Activated CD4-positive, alpha-beta T cell treated with anti-CD3 and anti-CD28 coated beads, Interleukin-2, amount 50 U/mL, for 24 hours (primary cell): ENCODE measurements around the gene STAG3.
"Not testable (repeated sequence)": the region's sequence is repeated elsewhere in the genome, so short reads cannot be mapped to it uniquely, and the experiment has no call there.

Source experiments
- DNase-seq, 2 donors: peaks; one replicate each; pipeline ENCODE4 v3.0.0-alpha.2; 2020; ENCODE audit warnings: low read depth in 1 of 2, low spot score in 1 of 2

STAG3 gene

DNA sequence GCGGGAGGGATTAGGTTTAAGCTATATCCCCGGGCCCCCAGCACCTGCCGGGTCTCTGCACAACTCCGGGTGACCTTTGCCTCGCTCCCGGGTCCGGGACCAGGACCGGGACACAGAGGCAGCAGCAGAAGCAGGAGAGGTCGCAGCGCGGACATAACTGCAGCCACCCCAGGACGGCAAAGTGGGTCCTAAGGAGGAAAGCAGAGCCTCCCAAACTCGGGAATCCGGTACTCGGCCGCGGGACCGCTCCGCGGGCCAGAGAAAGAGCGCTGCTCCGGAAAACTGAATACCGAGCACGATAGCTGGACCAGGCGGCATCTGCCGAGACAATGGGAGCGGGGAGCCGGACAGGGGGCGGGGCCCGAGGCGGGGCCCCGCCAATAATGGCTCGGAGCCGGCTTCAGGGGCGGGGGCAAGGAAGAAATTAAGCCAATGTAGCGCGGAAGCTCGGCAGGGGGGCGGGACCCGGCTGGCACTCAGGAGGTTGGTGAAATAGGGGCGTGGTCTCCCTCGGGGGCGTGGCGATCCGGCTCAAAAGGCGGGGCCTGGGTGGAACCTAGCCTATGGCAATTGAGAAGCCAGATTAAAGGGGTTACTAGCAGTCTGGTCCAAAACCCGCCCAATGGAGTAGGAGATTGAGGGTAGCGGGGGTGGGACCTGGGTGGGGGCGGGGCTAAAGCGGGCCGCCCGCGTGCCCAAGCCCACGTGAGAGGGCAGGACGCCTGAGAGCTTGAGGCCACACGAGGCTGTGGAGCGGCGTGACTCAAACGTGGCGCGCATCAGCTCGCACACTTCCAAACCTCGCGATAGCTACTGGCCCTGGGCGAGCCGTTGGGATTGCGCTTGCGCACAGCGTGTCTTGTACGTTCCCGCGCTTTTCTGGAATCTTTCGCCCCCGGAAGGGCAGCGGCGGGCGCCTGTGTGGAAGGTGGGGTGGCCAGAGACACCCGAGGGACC lies at the start of gene STAG3, which contains the start of gene GPC2:
TSS of gene STAG3 (plus strand) at position 874 of the 957 bp plus-strand sequence. CDS start 2,639 bp downstream, outside the sequence.
TSS of gene GPC2 (minus strand) at position 337 of the 957 bp plus-strand sequence. CDS start at position 155, 182 bp downstream.
- DNase-seq, result peak; percentile 97 to 98

- DNase-seq, result no peak
Observed at GRCh38 chr7:100128637-100128963, 49.1 kb upstream of the STAG3 start.

DNA sequence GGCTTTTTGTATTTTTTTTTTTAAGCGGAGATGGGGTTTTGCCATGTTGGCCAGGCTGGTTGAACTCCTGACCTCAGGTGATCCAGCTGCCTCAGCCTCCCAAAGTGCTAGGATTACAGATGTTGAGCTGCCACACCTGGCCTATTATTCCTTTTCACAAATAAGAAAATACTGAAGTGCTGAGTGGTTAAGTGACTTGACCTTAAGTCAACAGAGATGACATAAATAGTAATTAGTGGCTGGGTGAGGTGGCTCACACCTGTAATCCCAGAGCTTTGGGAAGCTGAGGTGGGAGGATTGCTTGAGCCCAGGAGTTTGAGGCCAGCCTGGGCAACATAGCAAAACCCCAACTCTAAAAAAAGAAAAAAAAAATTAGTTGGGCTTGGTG lies 47.5 kb upstream of the STAG3 start:
- DNase-seq, result not testable (repeated sequence)

DNA sequence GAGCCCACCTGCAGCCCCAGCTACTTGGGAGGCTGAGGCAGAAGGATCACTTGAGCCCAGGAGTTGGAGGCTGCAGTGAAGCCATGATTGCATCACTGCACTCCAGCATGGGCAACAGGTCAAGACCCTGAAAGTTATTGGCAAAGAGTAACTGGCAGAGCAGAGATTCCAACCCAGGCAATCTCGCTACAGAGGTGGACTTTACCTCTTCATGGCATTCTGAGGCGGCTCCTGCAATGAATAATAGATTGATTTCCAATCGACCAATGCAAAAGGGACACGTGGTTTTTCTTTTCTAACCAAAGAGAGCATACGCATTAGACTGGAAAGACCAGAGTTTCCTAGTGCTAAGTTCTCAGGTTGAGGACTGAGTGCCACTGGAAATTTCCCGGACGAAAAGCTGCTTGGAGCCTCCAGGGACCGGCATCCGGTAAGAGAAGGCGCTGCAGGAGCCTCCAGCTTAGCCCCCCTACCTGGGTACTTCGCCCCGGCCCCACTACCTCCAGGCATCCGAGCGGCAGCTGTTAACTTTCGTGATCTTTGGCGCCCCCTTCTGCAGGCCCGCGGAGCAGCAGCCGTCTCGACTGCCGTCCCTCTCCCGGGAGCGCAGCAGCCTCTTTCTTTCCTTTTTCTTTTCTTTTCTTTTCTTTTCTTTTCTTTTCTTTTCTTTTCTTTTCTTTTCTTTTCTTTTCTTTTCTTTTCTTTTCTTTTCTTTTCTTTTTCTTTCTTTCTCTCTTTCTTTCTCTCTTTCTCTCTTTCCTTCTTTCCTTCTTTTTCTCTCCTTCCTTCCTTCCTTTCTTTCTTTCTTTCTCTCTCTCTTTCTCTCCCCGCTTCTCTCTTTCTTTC lies 46.9 kb upstream of the STAG3 start:
- peak; percentile 72 to 74 for DNase-seq

DNA sequence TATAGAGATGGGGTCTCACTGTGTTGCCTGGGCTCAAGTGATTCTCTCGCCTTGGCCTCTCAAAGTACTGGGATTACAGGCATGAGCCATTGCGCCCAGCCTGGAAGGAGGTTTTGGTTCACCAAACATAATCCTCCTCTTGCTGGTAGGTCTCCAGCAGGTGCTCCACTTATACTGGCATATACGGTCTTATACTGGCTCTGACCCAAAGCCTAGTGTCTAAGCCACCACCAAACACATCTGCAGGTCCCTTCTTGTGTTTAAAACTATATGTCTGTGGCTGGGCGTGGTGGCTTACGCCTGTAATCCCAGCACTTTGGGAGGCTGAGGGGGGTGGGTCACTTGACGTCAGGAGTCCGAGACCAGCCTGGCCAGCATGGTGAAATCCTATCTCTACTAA lies 45.6 kb upstream of the STAG3 start:
- no peak for DNase-seq

DNA sequence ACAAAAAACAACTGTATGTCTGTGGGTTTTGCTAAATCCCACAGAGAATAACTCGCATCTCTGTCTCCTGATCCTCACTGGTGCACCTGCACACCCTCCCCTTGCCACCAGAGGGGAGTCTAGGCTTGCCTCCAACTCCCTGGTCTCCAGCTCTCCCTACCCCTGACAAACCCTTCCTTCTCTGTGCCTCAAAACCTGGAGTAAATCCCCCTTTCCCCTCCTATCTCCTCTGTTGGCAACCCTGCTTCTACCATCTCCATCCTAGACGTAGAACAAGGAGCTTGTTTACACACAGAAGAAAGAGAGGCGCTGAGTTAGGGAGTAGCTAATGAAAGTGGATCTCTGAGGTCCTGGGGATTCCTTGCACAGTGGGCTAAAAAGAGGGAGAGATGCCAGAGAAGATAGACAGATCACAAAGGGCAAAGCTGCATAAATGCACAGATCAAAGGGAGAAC lies 45.0 kb upstream of the STAG3 start:
- peak in 1 of 2 donors; percentile 30 for DNase-seq

DNA sequence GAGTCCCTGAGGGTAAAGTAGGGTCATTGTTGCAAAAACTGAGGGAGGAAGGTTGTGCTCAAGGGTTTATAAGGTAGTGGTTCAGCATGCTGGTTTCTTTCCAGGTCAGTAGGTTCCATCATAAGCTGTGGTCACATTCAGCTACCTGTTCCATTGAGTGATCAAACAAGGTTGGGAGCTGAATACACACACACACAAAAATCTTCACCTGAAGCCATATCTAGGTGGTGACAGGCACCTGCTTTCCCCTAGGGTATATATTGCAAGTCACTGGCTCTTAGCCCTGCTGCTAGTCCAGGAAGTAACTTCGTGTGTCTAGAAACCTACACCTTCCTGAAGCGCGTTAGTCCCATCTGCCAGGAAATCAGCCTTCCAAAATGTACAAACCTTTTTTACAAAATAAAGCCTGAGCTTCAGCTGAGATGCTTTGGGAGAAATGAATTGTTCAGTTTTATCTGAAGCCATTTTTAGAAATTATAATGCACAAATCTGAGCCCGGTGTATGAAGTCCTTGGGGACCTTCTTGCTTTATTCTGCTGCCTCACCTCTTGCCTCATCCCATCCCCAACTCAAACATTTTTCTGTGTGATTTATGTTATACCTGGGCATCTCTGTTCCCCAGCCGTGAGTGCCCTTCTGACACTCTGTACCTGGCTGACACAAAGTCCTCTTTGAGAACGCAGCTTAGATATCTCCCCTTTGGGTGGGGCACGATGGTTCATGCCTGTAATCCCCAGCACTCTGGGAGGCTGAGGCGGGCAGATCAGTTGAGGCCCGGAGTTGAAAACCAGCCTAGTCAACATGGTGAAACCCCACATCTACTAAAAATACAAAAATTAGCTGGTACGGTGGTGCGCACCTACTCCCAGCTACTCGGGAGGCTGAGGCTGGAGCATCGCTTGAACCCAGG lies 39.6 kb upstream of the STAG3 start:
- no peak for DNase-seq

DNA sequence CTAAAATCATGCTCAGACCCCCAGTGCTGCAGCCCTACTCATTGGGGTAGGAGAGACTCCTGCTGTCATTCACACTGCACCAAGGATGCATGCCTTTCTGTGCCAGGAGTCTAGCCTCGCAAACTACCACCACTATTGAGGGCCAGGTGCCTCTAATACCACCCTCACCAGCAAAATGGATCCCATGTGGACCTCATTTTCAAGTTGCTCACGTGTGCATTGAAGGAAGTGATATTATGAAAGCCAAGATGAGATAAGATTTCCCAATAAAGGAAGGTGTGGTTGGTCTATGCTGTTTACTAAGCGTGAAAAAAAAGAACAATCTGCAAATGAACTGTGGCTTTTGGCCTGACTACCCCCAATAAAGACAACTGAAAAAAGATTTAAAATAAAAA lies 36.2 kb upstream of the STAG3 start:
- no peak for DNase-seq

DNA sequence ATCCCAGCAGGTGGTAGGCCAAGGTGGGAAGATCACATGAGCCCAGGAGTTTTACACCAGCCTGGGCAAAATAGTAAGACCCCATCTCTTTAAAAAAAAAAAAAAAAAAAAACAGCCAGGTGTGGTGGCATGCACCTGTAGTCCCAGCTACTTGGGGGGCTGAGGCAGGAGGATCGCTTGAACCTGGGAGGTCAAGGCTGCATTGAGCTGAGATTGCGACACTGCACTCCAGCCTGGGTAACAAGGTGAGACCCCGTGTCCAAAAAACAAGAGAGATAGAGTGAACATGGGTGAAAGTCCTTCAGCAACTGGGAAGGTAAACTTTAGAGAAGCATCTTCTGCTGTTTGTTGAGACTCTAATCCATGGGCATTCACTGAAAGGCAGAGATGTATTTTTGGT lies 35.3 kb upstream of the STAG3 start:
- DNase-seq, result no peak

GRCh38 chr7:100146350-100146749 lies 31.4 kb upstream of the STAG3 start:
- not testable (repeated sequence) for DNase-seq

DNA sequence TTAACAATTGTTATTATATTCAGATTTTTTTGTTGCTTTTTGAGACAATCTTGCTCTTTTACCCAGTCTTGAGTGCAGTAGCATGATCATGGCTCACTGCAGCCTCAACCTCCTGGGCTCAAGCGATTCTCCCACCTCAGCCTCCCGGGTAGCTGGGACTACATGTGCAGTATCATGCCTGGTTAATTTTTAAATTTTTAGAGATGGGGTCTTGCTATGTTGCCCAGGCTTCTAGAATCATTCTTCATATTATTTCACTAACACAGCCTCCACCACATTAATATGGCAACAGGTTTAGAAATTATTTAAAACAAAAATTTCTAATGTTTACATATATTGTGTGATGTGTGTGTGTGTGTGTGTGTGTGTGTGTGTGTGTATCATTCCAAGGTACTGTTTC lies 30.4 kb upstream of the STAG3 start:
- no peak for DNase-seq

DNA sequence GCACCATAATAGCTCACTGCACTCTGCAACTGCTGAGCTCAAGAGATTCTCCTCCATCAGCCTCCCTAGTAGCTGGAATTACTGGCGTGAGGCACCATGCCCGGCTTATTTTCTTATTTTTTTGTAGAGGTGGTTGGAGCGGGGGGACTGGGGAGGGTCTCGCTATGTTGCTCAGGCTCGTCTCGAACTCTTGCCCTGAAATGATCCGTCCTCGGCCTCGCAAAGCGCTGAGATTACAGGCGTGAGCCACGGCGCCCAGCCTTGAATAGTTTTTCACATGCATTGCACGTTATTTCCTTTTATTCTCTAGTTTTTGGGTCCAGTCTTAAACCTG lies 29.5 kb upstream of the STAG3 start:
- no peak for DNase-seq

GRCh38 chr7:100148559-100149328 lies 29.0 kb upstream of the STAG3 start, which contains the start of gene LAMTOR4:
Gene LAMTOR4 (plus strand): TSS chr7:100148918. CDS start chr7:100148973, 55 bp downstream.
- peak; percentile 88 to 98 for DNase-seq

- no peak for DNase-seq
Observed at GRCh38 chr7:100152404-100152803, 25.3 kb upstream of the STAG3 start.

DNA sequence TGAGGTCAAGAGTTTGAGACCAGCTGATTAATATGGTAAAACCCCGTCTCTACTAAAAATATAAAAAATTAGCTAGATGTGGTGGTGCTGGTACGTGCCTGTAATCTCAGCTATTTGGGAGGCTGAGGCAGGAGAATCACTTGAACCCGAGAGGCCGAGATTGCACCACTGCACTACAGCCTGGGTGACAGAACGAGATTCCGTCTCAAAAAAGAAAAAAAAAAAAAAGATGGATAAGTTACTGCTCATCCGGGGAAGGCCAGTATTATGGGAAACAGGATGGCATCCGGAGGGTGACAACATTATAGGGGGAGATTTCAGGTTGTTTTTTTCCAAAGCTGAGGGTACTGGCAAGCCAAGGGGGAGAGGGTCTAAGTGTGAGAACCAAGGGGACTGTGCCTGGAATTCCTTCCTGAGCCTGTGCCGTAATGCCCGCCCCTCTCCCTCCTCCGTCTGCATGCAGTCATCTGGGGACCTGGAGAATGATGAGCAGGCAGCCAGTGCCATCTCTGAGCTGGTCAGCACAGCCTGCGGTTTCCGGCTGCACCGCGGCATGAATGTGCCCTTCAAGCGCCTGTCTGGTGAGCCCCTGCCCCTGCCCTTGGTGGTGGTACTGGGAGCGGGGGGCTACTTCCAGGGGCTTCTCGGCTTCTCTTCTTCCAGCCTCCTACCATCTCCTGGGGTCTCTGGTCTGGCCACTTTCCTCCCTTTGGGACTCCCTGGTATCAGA lies 24.6 kb upstream of the STAG3 start:
- no peak for DNase-seq

GRCh38 chr7:100153708-100154535 lies 23.8 kb upstream of the STAG3 start:
- no peak for DNase-seq

DNA sequence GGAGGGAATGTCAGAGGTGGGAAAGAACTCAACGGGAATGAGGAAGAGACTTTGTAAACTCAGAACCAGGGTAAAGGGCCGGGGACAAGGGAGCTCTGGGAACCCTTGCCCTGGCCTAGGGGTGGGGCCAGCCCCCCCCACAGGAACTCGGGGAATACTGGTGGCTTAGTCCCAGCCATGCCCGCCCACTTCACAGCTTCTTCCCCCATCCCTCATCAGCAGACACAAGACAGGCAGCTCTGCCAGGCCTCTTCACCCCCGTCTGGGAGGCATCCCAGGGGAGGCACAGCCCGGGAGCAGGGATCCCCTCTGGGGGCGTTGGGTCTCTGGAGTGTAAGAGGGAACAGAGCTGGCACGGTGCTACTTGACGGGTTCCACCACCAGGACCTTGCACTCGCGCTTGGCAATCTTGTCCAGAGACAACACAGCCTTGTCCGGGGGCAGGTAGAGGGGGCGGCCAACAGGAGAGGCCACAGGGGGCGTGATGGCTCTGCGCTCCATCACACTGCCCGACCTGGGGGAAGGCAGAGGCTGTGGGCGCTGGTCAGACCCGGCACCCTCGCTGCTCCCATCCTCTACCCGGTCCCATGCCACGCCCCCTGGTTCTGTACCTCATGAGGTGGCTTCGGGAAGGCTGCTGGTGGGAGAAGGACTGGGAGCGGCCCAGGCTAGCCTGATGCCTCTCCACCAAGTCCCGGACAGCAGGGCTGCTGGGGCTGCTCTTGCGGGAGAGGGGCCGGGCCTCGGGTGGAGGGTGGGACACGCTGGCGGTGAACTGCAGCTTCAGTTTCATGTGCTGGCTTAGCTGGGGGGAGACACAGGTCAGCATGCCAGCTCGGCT lies 22.8 kb upstream of the STAG3 start:
- DNase-seq, result no peak
